GM23338 (cell line): Measurements from ENCODE around the gene TMEM139.

Source experiments
- TF ChIP-seq, protein P1 (sequence below): IDR thresholded peaks from one replicate; pipeline ENCODE4 v1.6.1; 2018; ENCODE audit warnings: antibody characterized with exemption; ENCODE audit not compliant: unreplicated experiment
- TF ChIP-seq, protein P2 (sequence below), 2 experiments: fragments of 200-600 bp in 1 of 2; sonication (generic) in 1 of 2; conservative IDR thresholded peaks; 2 replicates each; pipeline versions ENCODE4 v1.5.1 to v1.6.1; 2016 to 2017; ENCODE audit warnings: antibody characterized with exemption in 2 of 2, low read depth in 2 of 2, mild to moderate bottlenecking in 2 of 2, moderate library complexity in 1 of 2

DNA sequence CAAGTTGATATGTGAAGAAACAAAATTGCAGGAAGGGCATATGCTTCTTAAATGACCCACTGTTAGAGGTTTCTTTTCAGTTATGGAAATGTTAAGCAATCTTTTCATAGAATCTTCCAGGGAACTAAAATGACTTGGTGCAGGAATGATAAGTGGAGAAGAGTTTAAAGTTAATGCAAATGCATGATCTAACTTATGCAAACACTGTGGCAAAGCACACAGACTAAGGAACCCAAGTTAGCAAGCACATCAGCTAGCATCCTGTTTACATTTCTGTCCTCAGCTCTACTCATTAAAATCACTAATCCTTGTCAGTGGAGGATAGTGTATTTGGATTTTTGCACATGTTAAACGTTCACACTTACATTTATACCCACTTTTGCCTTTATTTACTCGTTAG lies 40.5 kb downstream of the TMEM139 start:
- TF ChIP-seq, protein P1, sequence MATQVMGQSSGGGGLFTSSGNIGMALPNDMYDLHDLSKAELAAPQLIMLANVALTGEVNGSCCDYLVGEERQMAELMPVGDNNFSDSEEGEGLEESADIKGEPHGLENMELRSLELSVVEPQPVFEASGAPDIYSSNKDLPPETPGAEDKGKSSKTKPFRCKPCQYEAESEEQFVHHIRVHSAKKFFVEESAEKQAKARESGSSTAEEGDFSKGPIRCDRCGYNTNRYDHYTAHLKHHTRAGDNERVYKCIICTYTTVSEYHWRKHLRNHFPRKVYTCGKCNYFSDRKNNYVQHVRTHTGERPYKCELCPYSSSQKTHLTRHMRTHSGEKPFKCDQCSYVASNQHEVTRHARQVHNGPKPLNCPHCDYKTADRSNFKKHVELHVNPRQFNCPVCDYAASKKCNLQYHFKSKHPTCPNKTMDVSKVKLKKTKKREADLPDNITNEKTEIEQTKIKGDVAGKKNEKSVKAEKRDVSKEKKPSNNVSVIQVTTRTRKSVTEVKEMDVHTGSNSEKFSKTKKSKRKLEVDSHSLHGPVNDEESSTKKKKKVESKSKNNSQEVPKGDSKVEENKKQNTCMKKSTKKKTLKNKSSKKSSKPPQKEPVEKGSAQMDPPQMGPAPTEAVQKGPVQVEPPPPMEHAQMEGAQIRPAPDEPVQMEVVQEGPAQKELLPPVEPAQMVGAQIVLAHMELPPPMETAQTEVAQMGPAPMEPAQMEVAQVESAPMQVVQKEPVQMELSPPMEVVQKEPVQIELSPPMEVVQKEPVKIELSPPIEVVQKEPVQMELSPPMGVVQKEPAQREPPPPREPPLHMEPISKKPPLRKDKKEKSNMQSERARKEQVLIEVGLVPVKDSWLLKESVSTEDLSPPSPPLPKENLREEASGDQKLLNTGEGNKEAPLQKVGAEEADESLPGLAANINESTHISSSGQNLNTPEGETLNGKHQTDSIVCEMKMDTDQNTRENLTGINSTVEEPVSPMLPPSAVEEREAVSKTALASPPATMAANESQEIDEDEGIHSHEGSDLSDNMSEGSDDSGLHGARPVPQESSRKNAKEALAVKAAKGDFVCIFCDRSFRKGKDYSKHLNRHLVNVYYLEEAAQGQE: no peak
- TF ChIP-seq, protein P2, sequence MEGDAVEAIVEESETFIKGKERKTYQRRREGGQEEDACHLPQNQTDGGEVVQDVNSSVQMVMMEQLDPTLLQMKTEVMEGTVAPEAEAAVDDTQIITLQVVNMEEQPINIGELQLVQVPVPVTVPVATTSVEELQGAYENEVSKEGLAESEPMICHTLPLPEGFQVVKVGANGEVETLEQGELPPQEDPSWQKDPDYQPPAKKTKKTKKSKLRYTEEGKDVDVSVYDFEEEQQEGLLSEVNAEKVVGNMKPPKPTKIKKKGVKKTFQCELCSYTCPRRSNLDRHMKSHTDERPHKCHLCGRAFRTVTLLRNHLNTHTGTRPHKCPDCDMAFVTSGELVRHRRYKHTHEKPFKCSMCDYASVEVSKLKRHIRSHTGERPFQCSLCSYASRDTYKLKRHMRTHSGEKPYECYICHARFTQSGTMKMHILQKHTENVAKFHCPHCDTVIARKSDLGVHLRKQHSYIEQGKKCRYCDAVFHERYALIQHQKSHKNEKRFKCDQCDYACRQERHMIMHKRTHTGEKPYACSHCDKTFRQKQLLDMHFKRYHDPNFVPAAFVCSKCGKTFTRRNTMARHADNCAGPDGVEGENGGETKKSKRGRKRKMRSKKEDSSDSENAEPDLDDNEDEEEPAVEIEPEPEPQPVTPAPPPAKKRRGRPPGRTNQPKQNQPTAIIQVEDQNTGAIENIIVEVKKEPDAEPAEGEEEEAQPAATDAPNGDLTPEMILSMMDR (conservative IDR thresholded peaks at IDR 0.05; ENCODE audit: low read depth in 2 of 2): no peak
